ENCODE results near the gene SALL1. TPM values are rescaled to one million over a fixed set of nuclear protein-coding genes. Genes with fewer than 3 reads are reported as not detected.

The SALL1 gene
- polyA plus RNA-seq, 1 experiment, result 9.9 TPM

DNA sequence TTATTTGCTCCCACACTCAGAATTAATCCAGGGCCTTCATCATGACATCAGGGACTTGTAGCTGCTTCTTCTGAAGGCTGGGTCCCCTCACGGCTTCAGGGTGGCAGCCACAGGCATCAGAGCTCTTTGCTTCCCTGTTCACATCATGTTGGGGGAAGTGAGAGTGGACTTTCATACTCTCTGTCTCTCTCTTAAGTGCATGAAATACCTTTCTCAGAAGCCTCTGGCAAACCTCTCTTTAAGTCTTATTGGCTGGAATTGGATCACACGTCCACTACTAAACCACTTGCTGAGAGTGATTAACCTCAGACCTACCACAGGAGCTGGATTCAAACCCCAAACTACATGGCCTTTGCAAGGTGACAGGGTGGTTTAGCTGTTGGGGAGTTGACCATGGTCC, 17.7 kb upstream of the SALL1 start:
- POLR2A ChIA-PET, result no interaction called here
- no peak for DNase-seq (ENCODE audit: low read depth, low spot score)
- TF ChIP-seq, protein P1, sequence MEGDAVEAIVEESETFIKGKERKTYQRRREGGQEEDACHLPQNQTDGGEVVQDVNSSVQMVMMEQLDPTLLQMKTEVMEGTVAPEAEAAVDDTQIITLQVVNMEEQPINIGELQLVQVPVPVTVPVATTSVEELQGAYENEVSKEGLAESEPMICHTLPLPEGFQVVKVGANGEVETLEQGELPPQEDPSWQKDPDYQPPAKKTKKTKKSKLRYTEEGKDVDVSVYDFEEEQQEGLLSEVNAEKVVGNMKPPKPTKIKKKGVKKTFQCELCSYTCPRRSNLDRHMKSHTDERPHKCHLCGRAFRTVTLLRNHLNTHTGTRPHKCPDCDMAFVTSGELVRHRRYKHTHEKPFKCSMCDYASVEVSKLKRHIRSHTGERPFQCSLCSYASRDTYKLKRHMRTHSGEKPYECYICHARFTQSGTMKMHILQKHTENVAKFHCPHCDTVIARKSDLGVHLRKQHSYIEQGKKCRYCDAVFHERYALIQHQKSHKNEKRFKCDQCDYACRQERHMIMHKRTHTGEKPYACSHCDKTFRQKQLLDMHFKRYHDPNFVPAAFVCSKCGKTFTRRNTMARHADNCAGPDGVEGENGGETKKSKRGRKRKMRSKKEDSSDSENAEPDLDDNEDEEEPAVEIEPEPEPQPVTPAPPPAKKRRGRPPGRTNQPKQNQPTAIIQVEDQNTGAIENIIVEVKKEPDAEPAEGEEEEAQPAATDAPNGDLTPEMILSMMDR (IDR thresholded peaks at IDR 0.05; ENCODE audit: low read depth, low read length), result no peak
- CTCF ChIA-PET, result no interaction called here
- Histone ChIP-seq H3K9me3 (ENCODE audit: control insufficient read depth, insufficient read depth, low read length) (no peaks in the 10 kb centered on the region), H3K27me3 (ENCODE audit: control insufficient read depth, insufficient read depth, low read length) (no peaks in the 10 kb centered on the region), H3K27ac (ENCODE audit: low read depth, low read length) (no peak overlapping the region), H3K4me3 (ENCODE audit: low read depth, low read length) (no peak overlapping the region)

DNA sequence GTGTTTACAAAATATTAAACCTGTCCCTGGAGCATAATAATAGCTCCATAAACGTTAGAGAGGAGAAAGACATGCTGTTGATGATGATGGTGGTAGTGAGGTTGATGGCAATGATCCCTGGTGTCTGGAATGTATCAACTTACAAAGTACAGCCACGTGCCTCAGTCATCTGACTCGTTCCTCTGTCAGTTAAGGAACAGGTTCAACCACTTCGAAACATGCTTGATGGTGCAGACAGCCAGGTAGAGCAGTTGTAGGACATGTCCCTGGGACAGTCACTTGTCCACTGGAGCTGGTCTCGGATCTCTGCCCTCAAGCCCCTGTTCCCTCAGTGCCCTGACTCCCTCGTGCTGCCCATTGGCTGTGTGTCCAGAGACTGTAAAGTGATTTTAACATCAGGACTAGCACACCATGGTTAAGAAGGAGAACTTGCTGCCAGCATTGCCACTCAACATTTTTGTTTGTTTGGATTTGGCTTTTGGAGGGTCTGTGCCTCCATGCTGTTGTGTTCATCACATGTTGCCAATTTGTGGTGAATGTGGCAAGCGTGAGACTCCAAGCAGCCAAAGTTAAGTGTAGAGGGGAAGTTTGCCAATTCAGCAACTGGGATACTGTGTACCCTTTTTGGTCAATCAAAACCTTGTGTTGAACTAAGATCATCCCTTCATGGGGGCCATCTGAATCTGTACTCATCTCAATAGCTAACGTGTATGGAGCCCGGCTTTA, 16.3 kb upstream of the SALL1 start:
- TF ChIP-seq, protein P1 (IDR thresholded peaks at IDR 0.05; ENCODE audit: low read depth, low read length), result no peak
- Histone ChIP-seq H3K27me3 (ENCODE audit: control insufficient read depth, insufficient read depth, low read length) (no peaks in the 10 kb centered on the region), H3K27ac (ENCODE audit: low read depth, low read length) (no peak overlapping the region), H3K4me3 (ENCODE audit: low read depth, low read length) (no peak overlapping the region), H3K9me3 (ENCODE audit: control insufficient read depth, insufficient read depth, low read length) (no peaks in the 10 kb centered on the region)
- POLR2A ChIA-PET, result no interaction called here
- CTCF ChIA-PET, result no interaction called here
- DNase-seq (ENCODE audit: low read depth, low spot score), result no peak

DNA sequence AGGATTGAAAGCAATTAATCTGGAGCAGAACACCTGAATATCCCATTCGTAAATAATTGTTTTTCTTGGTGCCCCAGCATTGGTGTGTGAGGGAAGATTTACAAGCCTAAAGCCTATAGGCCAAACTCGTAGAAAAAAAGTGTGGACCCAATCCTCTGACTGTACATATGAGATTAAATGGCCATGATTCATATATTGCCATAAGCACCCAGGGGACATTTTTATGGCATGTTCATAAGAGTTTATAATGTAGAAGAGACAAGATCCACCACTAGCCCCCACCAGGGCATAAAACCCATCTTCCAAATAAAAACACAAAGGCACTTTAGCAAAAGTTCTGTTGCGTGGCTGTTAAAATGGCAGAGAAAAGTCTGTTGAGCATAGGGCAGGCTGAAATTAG, 15.5 kb upstream of the SALL1 start:
- CTCF ChIA-PET, result no interaction called here
- TF ChIP-seq, protein P1 (IDR thresholded peaks at IDR 0.05; ENCODE audit: low read depth, low read length), result no peak
- H3K4me3 ChIP-seq (ENCODE audit: low read depth, low read length), result no peak overlapping the region
- POLR2A ChIA-PET, result no interaction called here
- H3K27ac ChIP-seq (ENCODE audit: low read depth, low read length), result no peak overlapping the region
- H3K9me3 ChIP-seq (ENCODE audit: control insufficient read depth, insufficient read depth, low read length), result no peaks in the 10 kb centered on the region
- H3K27me3 ChIP-seq (ENCODE audit: control insufficient read depth, insufficient read depth, low read length), result no peaks in the 10 kb centered on the region
- DNase-seq (ENCODE audit: low read depth, low spot score), result no peak

DNA sequence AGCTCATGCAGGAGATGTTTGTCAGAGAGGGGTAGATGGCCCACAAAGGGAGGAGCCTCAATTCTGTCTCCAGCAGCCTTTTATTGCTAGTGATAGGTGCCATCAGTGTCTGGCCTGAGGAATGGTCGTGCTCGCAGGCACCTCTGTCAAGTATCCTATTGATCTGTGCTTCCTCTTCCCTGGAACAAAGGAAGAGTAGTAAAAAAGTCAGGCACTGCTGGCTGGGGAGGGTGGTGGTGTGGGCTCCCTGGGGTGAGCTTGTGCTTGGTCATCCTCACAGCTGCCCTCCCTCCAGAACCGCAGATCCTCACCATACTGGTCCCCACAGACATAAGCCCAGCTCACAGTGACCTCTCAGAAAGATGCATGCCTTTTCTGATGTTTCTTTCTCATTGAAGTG, 15.0 kb upstream of the SALL1 start:
- TF ChIP-seq, protein P1 (IDR thresholded peaks at IDR 0.05; ENCODE audit: low read depth, low read length), result no peak
- Histone ChIP-seq H3K4me3 (ENCODE audit: low read depth, low read length) (no peak overlapping the region), H3K27ac (ENCODE audit: low read depth, low read length) (no peak overlapping the region), H3K9me3 (ENCODE audit: control insufficient read depth, insufficient read depth, low read length) (no peaks in the 10 kb centered on the region), H3K27me3 (ENCODE audit: control insufficient read depth, insufficient read depth, low read length) (no peaks in the 10 kb centered on the region)
- no peak for DNase-seq (ENCODE audit: low read depth, low spot score)
- POLR2A ChIA-PET, result no interaction called here
- CTCF ChIA-PET, result no interaction called here

DNA sequence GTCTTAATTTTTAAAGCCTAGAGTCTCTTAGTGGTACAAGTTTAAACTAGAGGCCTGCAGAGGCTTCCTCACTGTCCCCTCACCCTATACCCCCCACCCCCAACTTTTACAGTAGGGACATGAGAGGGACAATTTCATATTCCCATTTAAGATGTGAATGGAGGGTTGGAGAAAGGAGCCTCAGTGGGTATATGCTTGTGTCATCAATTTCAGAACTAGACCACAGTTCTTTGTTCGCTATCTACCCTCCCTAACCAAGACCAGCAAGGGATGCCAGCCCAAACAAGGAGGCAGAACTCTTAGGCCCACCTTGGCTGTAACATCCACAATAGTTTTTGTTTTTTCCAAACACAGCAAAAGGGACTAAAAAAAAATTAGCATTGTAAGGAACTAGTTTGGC, 14.0 kb upstream of the SALL1 start:
- POLR2A ChIA-PET, result no interaction called here
- CTCF ChIA-PET, result interaction anchor here (0.5 to 1.1 kb wide), 2 partner anchors 19 to 276 kb away, joined by 3 to 5 read pairs; no protein-coding TSS in a partner anchor
- TF ChIP-seq, protein P1 (IDR thresholded peaks at IDR 0.05; ENCODE audit: low read depth, low read length), result no peak
- Histone ChIP-seq H3K9me3 (ENCODE audit: control insufficient read depth, insufficient read depth, low read length) (no peaks in the 10 kb centered on the region), H3K4me3 (ENCODE audit: low read depth, low read length) (no peak overlapping the region), H3K27ac (ENCODE audit: low read depth, low read length) (no peak overlapping the region), H3K27me3 (ENCODE audit: control insufficient read depth, insufficient read depth, low read length) (no peaks in the 10 kb centered on the region)
- DNase-seq (ENCODE audit: low read depth, low spot score), result no peak
